ENCODE measurements around the gene SPACA4. TPM values are rescaled to one million over a fixed set of nuclear protein-coding genes. Genes with fewer than 3 reads are reported as not detected.
A peak's percentile ranks its signal among the peaks of the same experiment; 100 is the strongest.

SPACA4 gene
- total and polyA plus RNA-seq, 9 of the 15 experiments (the other 6 are each of a cell fraction or from before 2014, with no cell fraction given), result not detected

DNA sequence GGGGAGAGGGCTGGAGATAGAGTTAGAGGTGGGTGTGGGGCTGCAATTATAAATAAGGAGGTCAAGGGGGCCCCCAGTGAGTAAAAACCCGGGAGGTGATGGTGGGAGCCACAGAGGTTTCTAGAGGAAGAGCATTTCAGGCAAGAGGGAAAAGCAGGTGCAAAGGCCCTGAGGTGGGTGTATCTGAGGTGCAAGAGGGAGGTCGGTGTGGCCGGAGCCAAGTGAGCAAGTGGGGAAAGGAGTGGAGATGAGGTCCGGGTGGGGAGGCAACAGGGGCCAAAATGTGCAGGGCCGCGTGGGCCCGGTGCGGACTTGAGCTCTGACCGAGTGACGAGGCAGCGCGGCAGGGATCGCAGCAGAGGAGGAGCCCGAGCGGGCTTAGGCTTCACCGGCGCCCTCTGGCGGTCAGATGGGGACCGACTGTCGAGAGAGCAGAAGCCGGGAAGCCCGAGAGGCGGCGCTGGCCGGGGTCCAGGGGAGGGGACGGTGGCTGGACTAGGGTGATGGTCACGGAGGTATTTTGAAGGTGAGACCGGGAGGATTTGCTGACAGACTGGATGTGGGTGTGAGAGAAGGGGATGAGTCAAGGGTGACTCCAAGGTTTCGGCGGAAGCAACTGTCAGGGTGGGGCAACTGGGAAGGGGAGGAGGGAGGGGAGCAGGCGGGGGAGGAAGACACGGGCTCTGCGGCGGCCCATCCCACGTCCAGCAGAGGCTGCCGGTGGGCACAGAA lies 17.7 kb upstream of the SPACA4 start (continued):
- TF ChIP-seq ZNF785 (CRISPR knock-in tag; IDR thresholded peaks at IDR 0.05) (no peak), KDM1A (IDR thresholded peaks at IDR 0.05) (peak; percentile 99 to 100), ADNP (tag; IDR thresholded peaks at IDR 0.05) (peak; percentile 98), KLF10 (CRISPR knock-in tag; IDR thresholded peaks at IDR 0.05) (no peak), ZBTB2 (IDR thresholded peaks at IDR 0.05) (peak; percentile 76; the same call in 1 of the 2 replicates), SETDB1 (IDR thresholded peaks at IDR 0.05; ENCODE audit: low read length) (no peak), ZNF561 (CRISPR knock-in tag; conservative IDR thresholded peaks at IDR 0.05) (0 out of 2 replicates have a peak, but pooled peaks have one; percentile 23), FOXK1 (CRISPR knock-in tag; IDR thresholded peaks at IDR 0.05; ENCODE audit: borderline replicate concordance) (no peak), ZNF121 (CRISPR knock-in tag; conservative IDR thresholded peaks at IDR 0.05) (peak; percentile 30), KLF13 (tag; IDR thresholded peaks at IDR 0.05; ENCODE audit: borderline replicate concordance, low read depth) (peak; percentile 24; the same call in 1 of the 2 replicates), WHSC1 (IDR thresholded peaks at IDR 0.05; ENCODE audit: low read length) (no peak)
- TF ChIP-seq, protein P1, sequence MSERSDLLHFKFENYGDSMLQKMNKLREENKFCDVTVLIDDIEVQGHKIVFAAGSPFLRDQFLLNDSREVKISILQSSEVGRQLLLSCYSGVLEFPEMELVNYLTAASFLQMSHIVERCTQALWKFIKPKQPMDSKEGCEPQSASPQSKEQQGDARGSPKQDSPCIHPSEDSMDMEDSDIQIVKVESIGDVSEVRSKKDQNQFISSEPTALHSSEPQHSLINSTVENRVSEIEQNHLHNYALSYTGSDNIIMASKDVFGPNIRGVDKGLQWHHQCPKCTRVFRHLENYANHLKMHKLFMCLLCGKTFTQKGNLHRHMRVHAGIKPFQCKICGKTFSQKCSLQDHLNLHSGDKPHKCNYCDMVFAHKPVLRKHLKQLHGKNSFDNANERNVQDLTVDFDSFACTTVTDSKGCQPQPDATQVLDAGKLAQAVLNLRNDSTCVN (CRISPR knock-in tag; IDR thresholded peaks at IDR 0.05), result 0 out of 2 replicates have a peak, but pooled peaks have one; percentile 14
- TF ChIP-seq, protein P2, sequence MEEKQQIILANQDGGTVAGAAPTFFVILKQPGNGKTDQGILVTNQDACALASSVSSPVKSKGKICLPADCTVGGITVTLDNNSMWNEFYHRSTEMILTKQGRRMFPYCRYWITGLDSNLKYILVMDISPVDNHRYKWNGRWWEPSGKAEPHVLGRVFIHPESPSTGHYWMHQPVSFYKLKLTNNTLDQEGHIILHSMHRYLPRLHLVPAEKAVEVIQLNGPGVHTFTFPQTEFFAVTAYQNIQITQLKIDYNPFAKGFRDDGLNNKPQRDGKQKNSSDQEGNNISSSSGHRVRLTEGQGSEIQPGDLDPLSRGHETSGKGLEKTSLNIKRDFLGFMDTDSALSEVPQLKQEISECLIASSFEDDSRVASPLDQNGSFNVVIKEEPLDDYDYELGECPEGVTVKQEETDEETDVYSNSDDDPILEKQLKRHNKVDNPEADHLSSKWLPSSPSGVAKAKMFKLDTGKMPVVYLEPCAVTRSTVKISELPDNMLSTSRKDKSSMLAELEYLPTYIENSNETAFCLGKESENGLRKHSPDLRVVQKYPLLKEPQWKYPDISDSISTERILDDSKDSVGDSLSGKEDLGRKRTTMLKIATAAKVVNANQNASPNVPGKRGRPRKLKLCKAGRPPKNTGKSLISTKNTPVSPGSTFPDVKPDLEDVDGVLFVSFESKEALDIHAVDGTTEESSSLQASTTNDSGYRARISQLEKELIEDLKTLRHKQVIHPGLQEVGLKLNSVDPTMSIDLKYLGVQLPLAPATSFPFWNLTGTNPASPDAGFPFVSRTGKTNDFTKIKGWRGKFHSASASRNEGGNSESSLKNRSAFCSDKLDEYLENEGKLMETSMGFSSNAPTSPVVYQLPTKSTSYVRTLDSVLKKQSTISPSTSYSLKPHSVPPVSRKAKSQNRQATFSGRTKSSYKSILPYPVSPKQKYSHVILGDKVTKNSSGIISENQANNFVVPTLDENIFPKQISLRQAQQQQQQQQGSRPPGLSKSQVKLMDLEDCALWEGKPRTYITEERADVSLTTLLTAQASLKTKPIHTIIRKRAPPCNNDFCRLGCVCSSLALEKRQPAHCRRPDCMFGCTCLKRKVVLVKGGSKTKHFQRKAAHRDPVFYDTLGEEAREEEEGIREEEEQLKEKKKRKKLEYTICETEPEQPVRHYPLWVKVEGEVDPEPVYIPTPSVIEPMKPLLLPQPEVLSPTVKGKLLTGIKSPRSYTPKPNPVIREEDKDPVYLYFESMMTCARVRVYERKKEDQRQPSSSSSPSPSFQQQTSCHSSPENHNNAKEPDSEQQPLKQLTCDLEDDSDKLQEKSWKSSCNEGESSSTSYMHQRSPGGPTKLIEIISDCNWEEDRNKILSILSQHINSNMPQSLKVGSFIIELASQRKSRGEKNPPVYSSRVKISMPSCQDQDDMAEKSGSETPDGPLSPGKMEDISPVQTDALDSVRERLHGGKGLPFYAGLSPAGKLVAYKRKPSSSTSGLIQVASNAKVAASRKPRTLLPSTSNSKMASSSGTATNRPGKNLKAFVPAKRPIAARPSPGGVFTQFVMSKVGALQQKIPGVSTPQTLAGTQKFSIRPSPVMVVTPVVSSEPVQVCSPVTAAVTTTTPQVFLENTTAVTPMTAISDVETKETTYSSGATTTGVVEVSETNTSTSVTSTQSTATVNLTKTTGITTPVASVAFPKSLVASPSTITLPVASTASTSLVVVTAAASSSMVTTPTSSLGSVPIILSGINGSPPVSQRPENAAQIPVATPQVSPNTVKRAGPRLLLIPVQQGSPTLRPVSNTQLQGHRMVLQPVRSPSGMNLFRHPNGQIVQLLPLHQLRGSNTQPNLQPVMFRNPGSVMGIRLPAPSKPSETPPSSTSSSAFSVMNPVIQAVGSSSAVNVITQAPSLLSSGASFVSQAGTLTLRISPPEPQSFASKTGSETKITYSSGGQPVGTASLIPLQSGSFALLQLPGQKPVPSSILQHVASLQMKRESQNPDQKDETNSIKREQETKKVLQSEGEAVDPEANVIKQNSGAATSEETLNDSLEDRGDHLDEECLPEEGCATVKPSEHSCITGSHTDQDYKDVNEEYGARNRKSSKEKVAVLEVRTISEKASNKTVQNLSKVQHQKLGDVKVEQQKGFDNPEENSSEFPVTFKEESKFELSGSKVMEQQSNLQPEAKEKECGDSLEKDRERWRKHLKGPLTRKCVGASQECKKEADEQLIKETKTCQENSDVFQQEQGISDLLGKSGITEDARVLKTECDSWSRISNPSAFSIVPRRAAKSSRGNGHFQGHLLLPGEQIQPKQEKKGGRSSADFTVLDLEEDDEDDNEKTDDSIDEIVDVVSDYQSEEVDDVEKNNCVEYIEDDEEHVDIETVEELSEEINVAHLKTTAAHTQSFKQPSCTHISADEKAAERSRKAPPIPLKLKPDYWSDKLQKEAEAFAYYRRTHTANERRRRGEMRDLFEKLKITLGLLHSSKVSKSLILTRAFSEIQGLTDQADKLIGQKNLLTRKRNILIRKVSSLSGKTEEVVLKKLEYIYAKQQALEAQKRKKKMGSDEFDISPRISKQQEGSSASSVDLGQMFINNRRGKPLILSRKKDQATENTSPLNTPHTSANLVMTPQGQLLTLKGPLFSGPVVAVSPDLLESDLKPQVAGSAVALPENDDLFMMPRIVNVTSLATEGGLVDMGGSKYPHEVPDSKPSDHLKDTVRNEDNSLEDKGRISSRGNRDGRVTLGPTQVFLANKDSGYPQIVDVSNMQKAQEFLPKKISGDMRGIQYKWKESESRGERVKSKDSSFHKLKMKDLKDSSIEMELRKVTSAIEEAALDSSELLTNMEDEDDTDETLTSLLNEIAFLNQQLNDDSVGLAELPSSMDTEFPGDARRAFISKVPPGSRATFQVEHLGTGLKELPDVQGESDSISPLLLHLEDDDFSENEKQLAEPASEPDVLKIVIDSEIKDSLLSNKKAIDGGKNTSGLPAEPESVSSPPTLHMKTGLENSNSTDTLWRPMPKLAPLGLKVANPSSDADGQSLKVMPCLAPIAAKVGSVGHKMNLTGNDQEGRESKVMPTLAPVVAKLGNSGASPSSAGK (IDR thresholded peaks at IDR 0.05), result peak; percentile 93
